ENCODE results near the gene SLC15A4.

The SLC15A4 gene

GRCh38 chr12:128794661-128795529 is 28.9 kb downstream of the SLC15A4 start:
- DNase-seq (ENCODE audit: low read depth in 2 of 2, low spot score in 1 of 2), result no peak

GRCh38 chr12:128793701-128794100 is 30.1 kb downstream of the SLC15A4 start:
- no peak for DNase-seq (ENCODE audit: low read depth in 2 of 2, low spot score in 1 of 2)

- DNase-seq (ENCODE audit: low read depth in 2 of 2, low spot score in 1 of 2), result no peak
Measured at GRCh38 chr12:128792881-128793280, 30.9 kb downstream of the SLC15A4 start.

GRCh38 chr12:128792398-128792797 is 31.4 kb downstream of the SLC15A4 start:
- DNase-seq (ENCODE audit: low read depth in 2 of 2, low spot score in 1 of 2), result no peak

- no peak for DNase-seq (ENCODE audit: low read depth in 2 of 2, low spot score in 1 of 2)
Measured at GRCh38 chr12:128791395-128792322, 32.1 kb downstream of the SLC15A4 start.

- DNase-seq (ENCODE audit: low read depth in 2 of 2, low spot score in 1 of 2), result no peak
Measured at GRCh38 chr12:128790653-128791373, 32.9 kb downstream of the SLC15A4 start.

GRCh38 chr12:128790221-128790620 is 33.5 kb downstream of the SLC15A4 start:
- DNase-seq (ENCODE audit: low read depth in 2 of 2, low spot score in 1 of 2), result no peak

GRCh38 chr12:128789356-128789929 is 34.3 kb downstream of the SLC15A4 start:
- DNase-seq (ENCODE audit: low read depth in 2 of 2, low spot score in 1 of 2), result no peak

- DNase-seq (ENCODE audit: low read depth in 2 of 2, low spot score in 1 of 2), result no peak
Measured at GRCh38 chr12:128787827-128788226, 35.9 kb downstream of the SLC15A4 start.

GRCh38 chr12:128786741-128787391 is 36.9 kb downstream of the SLC15A4 start:
- DNase-seq (ENCODE audit: low read depth in 2 of 2, low spot score in 1 of 2), result no peak

- no peak for DNase-seq (ENCODE audit: low read depth in 2 of 2, low spot score in 1 of 2)
Measured at GRCh38 chr12:128784030-128784760, 39.6 kb downstream of the SLC15A4 start.

- no peak for DNase-seq (ENCODE audit: low read depth in 2 of 2, low spot score in 1 of 2)
Measured at GRCh38 chr12:128783129-128783574, 40.6 kb downstream of the SLC15A4 start.

- no peak for DNase-seq (ENCODE audit: low read depth in 2 of 2, low spot score in 1 of 2)
Measured at GRCh38 chr12:128779901-128780300, 43.9 kb downstream of the SLC15A4 start.

GRCh38 chr12:128772249-128772648 is 51.5 kb downstream of the SLC15A4 start:
- no peak for DNase-seq (ENCODE audit: low read depth in 2 of 2, low spot score in 1 of 2)

GRCh38 chr12:128771681-128772080 is 52.1 kb downstream of the SLC15A4 start:
- DNase-seq (ENCODE audit: low read depth in 2 of 2, low spot score in 1 of 2), result no peak

- DNase-seq (ENCODE audit: low read depth in 2 of 2, low spot score in 1 of 2), result no peak
Measured at GRCh38 chr12:128767518-128767917, 56.2 kb downstream of the SLC15A4 start.

- DNase-seq (ENCODE audit: low read depth in 2 of 2, low spot score in 1 of 2), result no peak
Measured at GRCh38 chr12:128766738-128767501, 56.8 kb downstream of the SLC15A4 start.

- DNase-seq (ENCODE audit: low read depth in 2 of 2, low spot score in 1 of 2), result no peak
Measured at GRCh38 chr12:128763395-128763794, 60.4 kb downstream of the SLC15A4 start.

- DNase-seq (ENCODE audit: low read depth in 2 of 2, low spot score in 1 of 2), result no peak
Measured at GRCh38 chr12:128761379-128761790, 62.4 kb downstream of the SLC15A4 start.

Data from stimulated activated CD8-positive, alpha-beta memory T cell treated with anti-CD3 and anti-CD28 coated beads, Interleukin-4, amount 100 ng/mL, for 1 hour (primary cell).